Cardiac septum (tissue), 1 donor: Measurements from ENCODE around the gene SLC7A5. TPM values are rescaled to one million over a fixed set of nuclear protein-coding genes. Genes with fewer than 3 reads are reported as not detected.
"Not testable (repeated sequence)": the region's sequence is repeated elsewhere in the genome, so short reads cannot be mapped to it uniquely, and the experiment has no call there.

Experiments
- DNase-seq: peaks from one replicate; pipeline ENCODE4 v3.0.0-alpha.2; 2020; ENCODE audit warnings: low spot score
- intact Hi-C: fragments of 100-400 bp; cut with DNase I; formaldehyde crosslinking; loops from one replicate; pipeline ENCODE4 v1.14.0; 2022
- total RNA-seq: library from RNA; stranded (reverse); fragmentation: NEBNext Ultra II Directional; extraction: Animal tissue kit (Norgen Biotek cat#: 25700); gene quantifications from one replicate; pipeline ENCODE4 v1.2.1, GENCODE V29; 2021
- donor health status: DM: no; HTN: no; CAD: no.

The SLC7A5 gene
- total RNA-seq, 1 donor from 2014 or later = 8.2 TPM

DNA sequence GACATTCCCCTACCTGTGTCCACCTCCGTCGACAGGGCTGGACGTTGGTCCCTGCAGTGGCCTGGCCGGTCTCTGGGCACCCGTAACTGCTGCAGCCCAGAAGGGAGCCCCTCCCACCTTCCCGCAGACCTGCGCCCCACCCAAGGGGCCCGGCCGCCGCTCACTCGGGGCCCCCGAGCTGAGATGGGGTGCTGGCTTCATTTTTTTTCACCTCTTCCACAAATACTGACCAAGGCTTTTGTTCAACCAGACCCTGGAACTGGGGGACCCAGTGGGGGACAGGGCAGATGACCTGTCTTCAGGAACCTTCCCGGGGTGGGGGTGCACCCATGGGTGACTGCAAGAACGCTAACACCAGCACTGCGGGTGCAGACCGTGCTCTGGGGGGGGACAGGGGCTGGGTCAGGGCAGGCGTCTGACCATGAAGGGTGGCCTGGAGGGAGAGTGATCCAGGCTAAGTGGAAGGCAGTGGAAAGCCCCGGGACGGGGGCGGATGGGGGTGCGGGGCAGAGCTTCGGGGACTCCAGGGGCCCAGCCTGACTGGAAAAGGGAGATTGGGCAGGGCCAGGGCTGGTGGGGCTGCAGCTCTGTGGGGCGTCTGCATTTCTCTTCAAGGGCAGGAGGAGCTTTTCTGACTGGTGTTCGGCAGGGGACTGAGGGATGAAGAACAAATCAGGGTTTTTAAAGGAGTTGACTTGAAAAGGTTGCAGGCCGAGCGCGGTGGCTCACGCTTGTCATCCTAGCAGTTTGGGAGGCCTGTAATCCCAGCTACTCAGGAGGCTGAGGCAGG lies 42.3 kb downstream of the SLC7A5 start:
- no peak for DNase-seq
- intact Hi-C loops = no loop called here

- DNase-seq, intact Hi-C loops: not testable (repeated sequence)
These were observed 42.9 kb downstream of the SLC7A5 start for GRCh38 chr16:87826407-87826797.

DNA sequence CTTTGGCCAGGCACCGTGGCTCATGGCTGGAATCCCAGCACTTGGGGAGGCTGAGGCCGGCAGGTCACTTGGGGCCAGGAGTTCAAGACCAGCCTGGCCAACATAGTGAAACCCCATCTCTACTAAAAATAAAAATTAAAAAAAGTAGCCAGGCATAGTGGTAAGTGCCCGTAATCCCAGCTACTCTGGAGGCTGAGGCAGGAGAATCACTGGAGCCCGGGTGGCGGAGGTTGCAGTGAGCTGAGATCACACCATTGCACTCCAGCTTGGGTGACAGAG lies 43.5 kb downstream of the SLC7A5 start:
- DNase-seq, intact Hi-C loops: not testable (repeated sequence)

DNA sequence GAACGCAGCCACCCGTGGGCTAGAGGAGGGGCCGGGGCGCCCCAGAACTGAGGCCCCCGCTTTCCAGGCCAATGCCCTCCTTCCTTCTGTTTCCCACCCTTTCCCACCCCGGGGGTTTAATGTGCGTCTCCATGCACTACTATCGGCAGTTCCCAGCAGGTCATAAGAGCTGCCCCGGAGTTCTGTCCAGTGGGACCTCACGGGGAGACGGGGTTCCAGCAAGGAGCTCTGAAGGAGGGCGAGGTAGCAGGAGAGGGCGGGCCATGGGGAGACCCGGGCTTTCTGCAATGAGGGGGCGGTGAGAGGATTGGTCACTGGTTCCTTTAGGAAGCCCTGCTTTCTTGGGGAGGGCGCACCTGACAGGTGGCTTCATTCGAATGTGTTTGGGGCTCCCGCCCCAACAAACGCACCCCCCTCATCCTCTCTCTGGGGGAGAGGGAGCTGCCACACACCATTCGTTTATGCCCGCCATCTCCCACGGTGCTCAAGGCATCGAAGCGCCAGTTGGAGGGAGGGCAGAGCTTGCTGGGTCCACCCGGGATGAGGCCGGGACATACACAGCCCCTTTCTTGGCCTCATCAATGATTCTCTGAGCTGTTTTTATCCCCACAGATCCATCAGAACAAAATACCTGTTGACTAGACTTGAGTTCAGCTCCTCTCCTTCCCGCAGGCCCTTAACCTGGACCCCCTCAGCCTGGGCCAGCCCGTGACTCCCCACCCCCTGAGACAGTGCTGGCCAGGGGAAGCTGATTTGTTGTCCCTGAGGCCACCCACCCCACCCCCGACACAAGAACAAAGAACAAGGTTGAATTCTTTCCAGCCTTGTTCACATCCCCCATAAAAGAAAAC lies 44.1 kb downstream of the SLC7A5 start:
- intact Hi-C loops = no loop called here
- no peak for DNase-seq

GRCh38 chr16:87824016-87824990 lies 45.0 kb downstream of the SLC7A5 start:
- DNase-seq = no peak
- intact Hi-C loops = no loop called here

- no peak for DNase-seq
- intact Hi-C loops = no loop called here
These were observed 46.0 kb downstream of the SLC7A5 start for GRCh38 chr16:87823181-87823929.

GRCh38 chr16:87822108-87822970 lies 47.0 kb downstream of the SLC7A5 start:
- intact Hi-C loops = no loop called here
- DNase-seq = no peak

DNA sequence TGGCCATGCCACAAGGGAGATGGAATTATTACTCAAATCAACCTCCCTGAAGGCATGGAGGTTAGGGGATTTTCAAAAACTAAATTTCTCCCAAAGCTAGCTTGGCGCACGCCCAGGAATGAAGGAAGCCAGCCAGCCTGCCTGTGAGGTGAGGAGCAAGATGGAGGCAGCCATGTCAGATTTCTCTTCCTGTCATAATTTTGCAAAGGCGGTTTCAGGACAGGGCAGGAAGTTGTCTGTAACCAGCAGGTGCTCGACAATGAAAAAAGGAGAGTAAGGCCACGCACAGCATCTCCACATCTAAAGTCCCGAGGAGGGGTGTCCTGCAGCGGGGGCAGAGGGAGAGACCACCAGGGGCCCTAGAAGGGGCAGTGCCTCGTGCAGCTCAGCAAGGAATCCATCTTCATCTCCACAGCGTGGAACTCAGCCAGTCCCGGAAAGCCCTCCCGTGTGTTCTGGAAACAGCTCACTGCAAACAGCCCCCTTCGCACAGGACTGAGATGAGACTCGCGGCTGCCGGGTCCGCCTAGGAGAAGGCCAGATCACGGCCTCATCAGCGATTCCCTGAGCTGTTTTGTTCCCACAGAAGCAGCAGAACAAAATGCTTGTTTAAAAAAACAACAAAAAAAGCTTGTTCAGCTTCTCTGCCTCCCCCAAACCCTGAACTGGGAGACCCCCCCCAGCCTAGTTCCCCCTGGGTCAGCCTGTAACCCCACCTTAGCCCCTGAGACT lies 47.8 kb downstream of the SLC7A5 start:
- no peak for DNase-seq
- intact Hi-C loops = no loop called here

DNA sequence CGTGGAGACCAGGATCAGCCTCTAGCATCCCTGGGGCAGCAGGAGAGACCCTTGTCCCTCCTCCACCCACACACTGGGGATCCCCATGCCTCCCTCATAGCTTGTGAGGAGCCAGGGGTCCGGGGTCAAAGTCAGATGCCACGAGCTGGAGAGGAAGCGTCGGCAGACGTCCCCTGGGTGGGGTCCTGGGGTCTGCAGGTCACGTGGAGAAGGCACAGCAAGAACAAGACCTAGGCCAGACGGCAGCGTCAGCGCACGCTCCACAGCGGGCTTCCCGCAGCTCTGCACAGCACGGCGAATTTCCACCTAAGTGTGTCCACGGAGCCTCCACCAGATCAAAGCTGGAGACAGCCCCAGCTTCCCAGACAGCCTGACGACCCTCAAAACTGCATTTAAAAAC lies 49.3 kb downstream of the SLC7A5 start:
- intact Hi-C loops = no loop called here
- no peak for DNase-seq

- no peak for DNase-seq
- intact Hi-C loops = no loop called here
These were observed 50.0 kb downstream of the SLC7A5 start for GRCh38 chr16:87819282-87819681.

- intact Hi-C loops = no loop called here
- DNase-seq = no peak
These were observed 50.7 kb downstream of the SLC7A5 start for GRCh38 chr16:87818533-87819161.

DNA sequence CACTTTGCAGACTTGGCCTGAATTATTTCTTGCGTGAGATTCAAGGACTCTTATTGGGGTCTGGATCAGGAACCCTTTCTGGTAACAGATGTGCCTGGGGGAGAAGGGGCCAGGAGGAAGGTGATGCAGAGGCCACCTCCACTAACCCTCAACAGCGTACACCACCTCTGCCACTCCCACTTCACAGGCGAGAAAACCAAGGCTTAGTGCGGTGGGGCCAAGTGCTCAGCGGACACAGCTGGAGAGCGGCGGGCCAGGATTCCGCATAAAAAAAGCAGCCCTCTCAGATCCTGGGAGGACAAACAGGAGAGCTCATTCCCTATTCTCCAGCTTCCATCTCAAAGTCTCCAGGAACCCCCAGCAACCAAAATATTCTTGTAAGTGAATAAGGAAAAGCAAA lies 51.4 kb downstream of the SLC7A5 start:
- no peak for DNase-seq
- intact Hi-C loops = no loop called here

DNA sequence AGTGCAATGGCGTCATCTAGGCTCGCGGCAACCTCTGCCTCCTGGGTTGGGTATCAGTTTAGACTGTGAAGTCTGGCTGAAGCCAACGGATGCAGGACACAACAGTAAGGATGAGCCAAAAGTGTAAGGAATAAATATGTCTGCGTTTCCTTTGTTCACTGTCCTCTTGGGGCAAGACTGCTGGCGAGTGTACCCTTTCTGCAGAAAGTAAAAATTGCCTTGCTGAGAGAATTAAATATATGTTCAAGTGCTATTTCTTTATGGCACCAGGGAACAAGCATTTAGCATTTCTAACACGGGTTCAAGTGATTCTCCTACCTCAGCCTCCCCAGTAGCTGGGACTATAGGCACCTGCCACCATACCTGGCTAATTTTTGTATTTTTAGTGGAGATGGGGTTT lies 51.9 kb downstream of the SLC7A5 start:
- DNase-seq, intact Hi-C loops: not testable (repeated sequence)

GRCh38 chr16:87816507-87817100 lies 52.7 kb downstream of the SLC7A5 start:
- DNase-seq = no peak
- intact Hi-C loops = no loop called here

- no peak for DNase-seq
- intact Hi-C loops = no loop called here
These were observed 53.7 kb downstream of the SLC7A5 start for GRCh38 chr16:87815567-87815966.

DNA sequence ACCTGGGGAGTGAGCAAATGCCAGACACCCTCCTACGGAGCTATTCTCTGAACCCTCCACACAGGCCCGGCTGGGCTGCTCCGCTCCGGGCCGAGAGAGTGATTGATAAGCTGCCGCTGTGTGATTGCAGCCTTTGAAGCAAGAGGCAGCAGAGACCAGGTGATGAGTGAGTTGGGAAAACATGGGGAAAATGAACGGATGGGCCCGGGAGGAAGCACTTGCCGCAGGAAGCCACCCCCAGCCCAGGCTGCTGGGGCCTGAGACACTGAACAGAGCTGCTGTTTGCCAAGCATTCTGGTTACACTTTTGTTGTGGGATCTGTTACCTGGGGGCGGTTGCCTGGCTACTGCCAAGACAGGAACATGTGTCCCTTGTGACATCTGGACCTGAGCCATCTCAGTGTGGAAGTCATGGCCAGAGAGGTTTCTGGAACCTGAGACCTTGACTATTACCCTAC lies 57.1 kb downstream of the SLC7A5 start:
- no peak for DNase-seq
- intact Hi-C loops = no loop called here

DNA sequence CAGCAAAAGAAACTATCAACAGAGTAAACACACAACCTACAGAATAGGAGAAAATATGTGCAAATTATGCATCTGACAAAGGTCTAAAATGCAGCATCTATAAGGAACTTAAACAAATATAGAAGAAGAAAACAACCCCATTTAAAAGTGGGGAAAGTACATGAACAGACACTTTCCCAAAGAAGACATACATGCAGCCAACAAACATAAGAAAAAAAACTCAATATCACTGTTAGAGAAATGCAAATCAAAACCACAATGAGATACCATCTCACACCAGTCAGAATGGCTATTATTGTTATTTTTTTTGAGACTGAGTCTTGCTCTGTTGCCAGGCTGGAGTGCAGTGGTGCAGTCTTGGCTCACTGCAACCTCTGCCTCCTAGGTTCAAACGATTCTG lies 57.9 kb downstream of the SLC7A5 start:
- intact Hi-C loops, DNase-seq: not testable (repeated sequence)
